SK-N-SH (cell line): Measurements from ENCODE around the gene KRT84.

Source experiments
- JUND ChIP-seq: IDR thresholded peaks from 2 replicates; pipeline ENCODE4 v1.4.0; 2012
- MXI1 ChIP-seq: IDR thresholded peaks from 2 replicates; pipeline ENCODE4 v1.6.1; 2012; ENCODE audit warnings: mild to moderate bottlenecking, low read depth, low read length, improper control_type of control experiment
- POLR2AphosphoS5 ChIP-seq: IDR thresholded peaks from 2 replicates; pipeline ENCODE4 v1.6.1; 2012; ENCODE audit warnings: low read depth, low read length
- SMC3 ChIP-seq: IDR thresholded peaks from 2 replicates; pipeline ENCODE4 v1.6.1; 2012; ENCODE audit warnings: low read depth, low read length, improper control_type of control experiment
- TEAD4 ChIP-seq: IDR thresholded peaks from 2 replicates; pipeline ENCODE4 v1.4.0; 2012; ENCODE audit warnings: mild to moderate bottlenecking, borderline replicate concordance; ENCODE audit not compliant: insufficient read depth
- TF ChIP-seq, protein P1 (sequence below): IDR thresholded peaks from 2 replicates; pipeline ENCODE4 v1.6.1; 2012; ENCODE audit warnings: mild to moderate bottlenecking, low read depth, low read length, moderate library complexity
- TF ChIP-seq, protein P2 (sequence below): fragments of 200-600 bp; sonication (generic); IDR thresholded peaks from 2 replicates; pipeline ENCODE4 v1.6.1; 2017; ENCODE audit warnings: antibody characterized with exemption, mild to moderate bottlenecking, moderate library complexity

DNA sequence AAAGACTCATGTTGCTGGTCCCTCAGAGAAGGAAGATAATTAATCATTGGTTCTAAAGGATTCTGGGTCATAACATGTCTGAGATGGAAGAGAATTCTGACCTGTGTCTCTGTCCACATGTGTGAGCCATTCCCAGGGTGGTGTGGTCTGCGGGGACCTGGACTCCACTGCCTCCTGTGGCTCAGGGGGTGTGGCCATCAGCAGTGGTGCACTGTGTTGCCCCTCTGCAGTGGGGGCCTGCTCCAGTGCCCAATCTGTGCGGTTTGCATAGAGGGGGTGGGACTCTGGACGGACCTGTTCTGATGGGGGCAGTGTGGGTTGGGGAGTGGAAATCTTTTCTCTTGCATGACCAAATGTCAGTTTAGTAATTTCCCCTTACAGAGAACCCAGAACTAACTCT is 31.7 kb downstream of the KRT84 start:
- TF ChIP-seq, protein P1, sequence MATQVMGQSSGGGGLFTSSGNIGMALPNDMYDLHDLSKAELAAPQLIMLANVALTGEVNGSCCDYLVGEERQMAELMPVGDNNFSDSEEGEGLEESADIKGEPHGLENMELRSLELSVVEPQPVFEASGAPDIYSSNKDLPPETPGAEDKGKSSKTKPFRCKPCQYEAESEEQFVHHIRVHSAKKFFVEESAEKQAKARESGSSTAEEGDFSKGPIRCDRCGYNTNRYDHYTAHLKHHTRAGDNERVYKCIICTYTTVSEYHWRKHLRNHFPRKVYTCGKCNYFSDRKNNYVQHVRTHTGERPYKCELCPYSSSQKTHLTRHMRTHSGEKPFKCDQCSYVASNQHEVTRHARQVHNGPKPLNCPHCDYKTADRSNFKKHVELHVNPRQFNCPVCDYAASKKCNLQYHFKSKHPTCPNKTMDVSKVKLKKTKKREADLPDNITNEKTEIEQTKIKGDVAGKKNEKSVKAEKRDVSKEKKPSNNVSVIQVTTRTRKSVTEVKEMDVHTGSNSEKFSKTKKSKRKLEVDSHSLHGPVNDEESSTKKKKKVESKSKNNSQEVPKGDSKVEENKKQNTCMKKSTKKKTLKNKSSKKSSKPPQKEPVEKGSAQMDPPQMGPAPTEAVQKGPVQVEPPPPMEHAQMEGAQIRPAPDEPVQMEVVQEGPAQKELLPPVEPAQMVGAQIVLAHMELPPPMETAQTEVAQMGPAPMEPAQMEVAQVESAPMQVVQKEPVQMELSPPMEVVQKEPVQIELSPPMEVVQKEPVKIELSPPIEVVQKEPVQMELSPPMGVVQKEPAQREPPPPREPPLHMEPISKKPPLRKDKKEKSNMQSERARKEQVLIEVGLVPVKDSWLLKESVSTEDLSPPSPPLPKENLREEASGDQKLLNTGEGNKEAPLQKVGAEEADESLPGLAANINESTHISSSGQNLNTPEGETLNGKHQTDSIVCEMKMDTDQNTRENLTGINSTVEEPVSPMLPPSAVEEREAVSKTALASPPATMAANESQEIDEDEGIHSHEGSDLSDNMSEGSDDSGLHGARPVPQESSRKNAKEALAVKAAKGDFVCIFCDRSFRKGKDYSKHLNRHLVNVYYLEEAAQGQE, result no peak
- TF ChIP-seq TEAD4 (no peak), JUND (no peak), SMC3 (no peak), POLR2AphosphoS5 (no peak), MXI1 (no peak)
- TF ChIP-seq, protein P2, sequence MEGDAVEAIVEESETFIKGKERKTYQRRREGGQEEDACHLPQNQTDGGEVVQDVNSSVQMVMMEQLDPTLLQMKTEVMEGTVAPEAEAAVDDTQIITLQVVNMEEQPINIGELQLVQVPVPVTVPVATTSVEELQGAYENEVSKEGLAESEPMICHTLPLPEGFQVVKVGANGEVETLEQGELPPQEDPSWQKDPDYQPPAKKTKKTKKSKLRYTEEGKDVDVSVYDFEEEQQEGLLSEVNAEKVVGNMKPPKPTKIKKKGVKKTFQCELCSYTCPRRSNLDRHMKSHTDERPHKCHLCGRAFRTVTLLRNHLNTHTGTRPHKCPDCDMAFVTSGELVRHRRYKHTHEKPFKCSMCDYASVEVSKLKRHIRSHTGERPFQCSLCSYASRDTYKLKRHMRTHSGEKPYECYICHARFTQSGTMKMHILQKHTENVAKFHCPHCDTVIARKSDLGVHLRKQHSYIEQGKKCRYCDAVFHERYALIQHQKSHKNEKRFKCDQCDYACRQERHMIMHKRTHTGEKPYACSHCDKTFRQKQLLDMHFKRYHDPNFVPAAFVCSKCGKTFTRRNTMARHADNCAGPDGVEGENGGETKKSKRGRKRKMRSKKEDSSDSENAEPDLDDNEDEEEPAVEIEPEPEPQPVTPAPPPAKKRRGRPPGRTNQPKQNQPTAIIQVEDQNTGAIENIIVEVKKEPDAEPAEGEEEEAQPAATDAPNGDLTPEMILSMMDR, result no peak
